Measurements from ENCODE around the gene NTN5.

DNA sequence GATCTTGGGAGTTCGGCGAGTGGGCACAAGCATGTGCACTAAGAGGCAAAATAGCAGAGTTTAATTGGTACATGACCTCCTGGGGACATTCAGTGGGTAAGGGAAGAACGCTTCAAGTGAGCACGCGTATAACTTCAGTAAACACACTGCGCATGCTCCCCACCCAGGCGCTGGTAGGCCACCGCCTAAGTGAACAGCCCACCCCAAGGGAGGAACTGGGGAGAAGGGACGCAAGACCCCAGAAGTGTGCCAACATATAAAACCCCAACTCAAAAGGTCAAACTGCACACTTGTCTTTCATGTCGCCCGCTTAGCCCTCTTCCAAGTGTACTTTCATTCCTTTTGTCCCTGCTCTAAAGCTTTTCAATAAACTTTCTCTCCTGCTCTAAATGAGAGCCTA is 10.5 kb upstream of the NTN5 start:
- TF ChIP-seq, protein P1, sequence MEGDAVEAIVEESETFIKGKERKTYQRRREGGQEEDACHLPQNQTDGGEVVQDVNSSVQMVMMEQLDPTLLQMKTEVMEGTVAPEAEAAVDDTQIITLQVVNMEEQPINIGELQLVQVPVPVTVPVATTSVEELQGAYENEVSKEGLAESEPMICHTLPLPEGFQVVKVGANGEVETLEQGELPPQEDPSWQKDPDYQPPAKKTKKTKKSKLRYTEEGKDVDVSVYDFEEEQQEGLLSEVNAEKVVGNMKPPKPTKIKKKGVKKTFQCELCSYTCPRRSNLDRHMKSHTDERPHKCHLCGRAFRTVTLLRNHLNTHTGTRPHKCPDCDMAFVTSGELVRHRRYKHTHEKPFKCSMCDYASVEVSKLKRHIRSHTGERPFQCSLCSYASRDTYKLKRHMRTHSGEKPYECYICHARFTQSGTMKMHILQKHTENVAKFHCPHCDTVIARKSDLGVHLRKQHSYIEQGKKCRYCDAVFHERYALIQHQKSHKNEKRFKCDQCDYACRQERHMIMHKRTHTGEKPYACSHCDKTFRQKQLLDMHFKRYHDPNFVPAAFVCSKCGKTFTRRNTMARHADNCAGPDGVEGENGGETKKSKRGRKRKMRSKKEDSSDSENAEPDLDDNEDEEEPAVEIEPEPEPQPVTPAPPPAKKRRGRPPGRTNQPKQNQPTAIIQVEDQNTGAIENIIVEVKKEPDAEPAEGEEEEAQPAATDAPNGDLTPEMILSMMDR (conservative IDR thresholded peaks at IDR 0.05 in 1 of 2, IDR thresholded peaks at IDR 0.05 in 1 of 2; ENCODE audit: low read depth in 1 of 2, low read length in 2 of 2) = no peak
- TF ChIP-seq EZH2 (IDR thresholded peaks at IDR 0.05; ENCODE audit: low read length, missing control alignments) = no peak

Data from fibroblast of lung (primary cell).